NCI-H82 treated with DMSO at 0.1 percent for 48 hours (cell line): ENCODE data around the gene PPP1R3C.

Source experiments
- DNase-seq: peaks from one replicate; lab custom pipeline; 2025; ENCODE audit not compliant: unreplicated experiment; lab: John Stamatoyannopoulos, UW

PPP1R3C gene

GRCh38 chr10:91629715-91630549, 2.9 kb downstream of the PPP1R3C start:
- no peak for DNase-seq

- DNase-seq = no peak
Measured at GRCh38 chr10:91628383-91628782, 4.5 kb downstream of the PPP1R3C start.

DNA sequence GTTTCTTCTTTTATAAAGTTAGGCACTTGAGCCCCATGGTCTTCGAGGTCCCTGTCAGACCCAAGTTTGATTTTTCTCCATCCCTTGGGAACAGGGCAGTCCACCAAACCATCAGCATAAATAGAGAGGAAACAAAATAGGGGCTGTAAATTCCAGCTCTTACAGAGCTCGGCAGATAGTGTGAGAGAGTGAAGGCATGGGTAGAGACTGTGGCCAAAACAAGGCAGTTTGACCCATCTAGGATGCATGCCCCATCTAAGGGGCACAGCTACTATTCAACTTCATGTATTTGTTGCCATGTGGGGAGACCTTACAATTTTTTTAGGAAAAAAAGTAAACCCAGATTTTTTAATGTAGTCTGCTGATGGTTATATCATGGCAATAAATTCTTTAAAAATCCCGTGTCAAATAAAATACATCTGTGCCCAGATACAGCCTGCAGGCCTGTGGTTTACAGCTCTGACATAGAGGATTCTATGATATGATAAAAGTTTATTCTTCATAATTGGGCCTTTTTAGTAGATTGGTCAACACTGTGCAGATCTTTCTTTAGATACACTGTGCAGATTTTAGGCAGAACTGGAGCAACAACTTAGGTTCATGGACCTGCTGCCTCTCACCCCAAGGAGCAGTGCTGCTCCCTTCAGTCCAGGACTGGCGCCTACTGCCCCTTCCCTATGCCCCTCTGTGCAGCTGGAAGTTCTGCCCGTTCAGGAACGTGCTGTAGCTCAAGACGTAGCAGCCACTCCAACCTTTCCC, 5.3 kb downstream of the PPP1R3C start:
- DNase-seq = no peak

DNA sequence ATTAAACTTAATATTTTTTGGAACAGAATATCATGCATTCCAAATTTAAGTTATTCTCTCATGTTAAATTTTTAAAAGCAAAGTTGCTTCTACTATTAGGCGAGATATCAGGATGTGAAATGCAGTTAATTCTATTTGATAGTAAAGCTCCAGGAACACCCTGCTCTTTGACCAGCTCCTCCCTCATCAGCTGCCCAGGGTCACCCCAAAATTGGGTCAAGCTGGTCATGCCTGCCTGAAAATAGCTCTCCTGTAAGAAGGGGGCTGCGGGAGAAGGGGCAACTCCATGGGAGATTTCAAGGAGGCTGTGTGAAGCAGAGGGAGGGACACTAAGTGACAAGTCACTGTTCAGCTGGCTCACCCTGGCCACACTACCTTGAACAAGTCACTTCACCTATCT, 5.9 kb downstream of the PPP1R3C start:
- no peak for DNase-seq

DNA sequence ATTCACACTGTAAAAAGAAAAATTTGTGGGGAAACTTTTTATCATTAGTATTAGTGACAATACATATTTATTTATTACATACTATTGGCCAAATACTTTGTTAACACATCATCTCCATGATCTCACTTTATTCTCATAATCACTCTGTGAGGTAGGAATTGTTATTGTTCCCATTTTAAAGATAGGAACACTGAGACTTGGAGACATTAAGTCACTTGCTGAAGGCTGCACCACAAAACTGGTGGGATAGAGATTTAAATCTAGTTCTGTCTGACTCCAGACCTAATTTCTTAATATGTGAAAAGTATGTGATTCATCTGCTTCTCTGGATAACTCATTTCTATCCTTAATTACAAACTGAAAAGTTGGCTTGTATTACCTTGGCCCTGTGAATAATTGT, 8.2 kb downstream of the PPP1R3C start:
- no peak for DNase-seq

- DNase-seq = no peak
Measured at GRCh38 chr10:91622601-91623000, 10.3 kb downstream of the PPP1R3C start.

- DNase-seq = no peak
Measured at GRCh38 chr10:91621483-91622113, 11.3 kb downstream of the PPP1R3C start.

DNA sequence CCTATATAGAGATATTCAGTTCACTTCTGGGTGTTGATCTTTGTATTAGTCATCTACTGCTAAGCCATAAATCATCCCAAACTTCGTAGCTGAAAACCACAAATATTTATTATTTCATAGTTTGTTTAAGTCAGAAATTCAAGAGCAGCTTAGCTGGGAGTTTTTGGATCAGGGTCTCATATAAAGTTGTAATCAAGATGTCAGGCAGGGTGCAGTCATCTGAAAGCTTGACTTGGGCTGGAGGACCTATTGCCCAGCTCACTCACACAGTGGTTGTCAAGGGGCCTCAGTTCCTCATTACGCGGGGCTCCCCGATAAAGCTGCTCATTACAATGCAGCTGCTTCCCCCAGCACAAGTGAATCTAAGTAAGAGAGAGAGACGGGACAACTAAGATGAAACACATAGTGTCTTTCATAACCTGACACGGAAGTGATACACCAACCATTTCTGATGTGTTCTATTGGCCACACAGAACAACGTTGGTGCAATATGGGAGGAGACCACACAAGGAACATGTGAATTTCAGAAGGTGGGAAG, 15.7 kb downstream of the PPP1R3C start:
- DNase-seq = no peak

DNA sequence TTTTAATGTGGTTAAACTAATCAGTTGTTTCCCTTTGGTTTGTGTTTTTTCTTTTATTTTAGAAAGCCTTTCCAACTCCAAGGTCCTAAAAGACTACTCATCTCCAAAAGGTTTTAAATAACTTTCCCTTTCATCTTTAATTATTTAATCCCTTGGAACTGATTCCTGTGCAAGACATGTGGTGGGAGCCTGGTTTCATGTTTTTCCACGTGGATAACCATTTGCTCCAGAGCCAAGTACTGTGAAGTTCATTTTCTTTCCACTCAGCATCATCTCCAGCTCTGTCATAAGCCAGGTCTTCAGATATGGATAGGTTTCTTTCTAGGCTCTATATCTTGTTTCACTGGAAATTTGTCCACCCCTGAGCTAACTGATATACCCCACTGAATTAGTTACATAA, 16.7 kb downstream of the PPP1R3C start:
- DNase-seq = no peak

GRCh38 chr10:91614225-91614624, 18.6 kb downstream of the PPP1R3C start:
- DNase-seq = no peak

- DNase-seq = no peak
Measured at GRCh38 chr10:91613411-91614187, 19.3 kb downstream of the PPP1R3C start.

DNA sequence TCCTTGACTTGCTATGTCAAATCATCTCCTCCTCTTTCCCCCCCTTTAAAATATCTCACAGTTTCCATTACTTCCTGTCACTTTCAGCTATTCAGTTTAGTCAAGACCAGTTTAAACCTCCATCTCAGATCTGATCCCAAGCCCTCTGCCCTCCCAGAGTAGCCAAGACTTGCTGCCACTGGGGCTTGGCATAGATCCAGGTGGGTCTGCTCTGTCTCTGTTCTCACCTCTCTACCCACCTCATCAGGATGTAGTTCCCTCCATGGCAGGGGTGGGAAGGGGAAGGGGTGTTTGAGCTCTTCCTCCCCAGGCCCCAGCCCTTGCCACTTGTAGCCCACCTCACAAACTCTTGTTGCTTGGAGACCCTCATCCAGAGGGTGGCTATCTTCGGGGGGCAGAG, 22.0 kb downstream of the PPP1R3C start:
- no peak for DNase-seq

DNA sequence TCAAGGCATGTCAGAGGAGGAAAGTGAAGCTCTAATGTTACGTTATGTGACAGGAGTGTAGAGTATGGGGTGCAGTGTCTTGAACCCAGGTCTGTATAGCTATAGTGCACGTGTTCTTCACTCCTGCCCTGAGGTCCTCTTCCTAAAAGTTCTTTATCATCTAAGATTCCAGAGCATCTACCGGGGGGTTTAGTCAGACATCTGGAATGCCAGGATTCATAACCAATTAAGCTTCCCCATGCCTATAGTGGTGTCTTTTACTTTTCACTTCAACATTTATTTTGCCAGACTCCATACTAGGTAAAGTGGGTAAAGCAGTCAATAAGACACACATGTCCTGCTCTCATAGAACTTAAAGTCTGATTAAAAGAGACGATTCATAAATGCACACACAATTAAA, 22.4 kb downstream of the PPP1R3C start:
- no peak for DNase-seq

DNA sequence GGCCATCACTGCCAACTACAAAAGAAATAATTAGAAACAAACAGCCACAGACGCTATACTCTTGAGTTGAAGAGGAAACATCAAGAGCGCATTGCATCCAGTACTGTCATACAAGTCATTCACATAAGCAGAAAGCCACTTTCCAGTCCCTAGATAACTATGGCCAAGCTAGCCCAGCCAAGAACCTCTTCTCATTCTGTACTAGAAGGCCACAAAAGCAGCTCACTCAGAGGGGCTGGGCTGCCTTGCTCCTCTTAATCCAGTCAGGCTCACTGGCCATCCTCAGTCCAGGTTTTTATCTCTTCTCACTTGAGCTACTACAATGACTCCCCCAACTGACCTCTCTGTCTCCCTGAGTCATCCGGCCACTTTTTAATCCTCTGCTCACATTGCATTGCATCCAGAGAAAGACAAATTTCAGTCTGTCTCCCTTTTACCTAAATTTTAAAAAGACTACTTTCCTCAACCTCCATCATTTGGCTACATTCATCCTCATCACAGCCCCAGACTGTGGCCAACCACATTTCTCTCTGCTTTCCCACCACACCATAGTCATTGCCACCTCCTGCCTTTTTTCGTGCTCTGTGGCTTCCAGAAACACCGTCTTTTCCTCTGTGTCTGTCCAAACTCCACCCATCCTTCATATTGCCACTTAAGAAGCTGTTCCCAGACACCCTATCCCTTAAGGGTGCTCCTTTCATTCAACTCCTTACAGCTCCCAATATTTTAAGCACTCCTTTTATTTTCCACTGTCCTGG, 25.0 kb downstream of the PPP1R3C start:
- no peak for DNase-seq

GRCh38 chr10:91605968-91606367, 26.9 kb downstream of the PPP1R3C start:
- DNase-seq = no peak

DNA sequence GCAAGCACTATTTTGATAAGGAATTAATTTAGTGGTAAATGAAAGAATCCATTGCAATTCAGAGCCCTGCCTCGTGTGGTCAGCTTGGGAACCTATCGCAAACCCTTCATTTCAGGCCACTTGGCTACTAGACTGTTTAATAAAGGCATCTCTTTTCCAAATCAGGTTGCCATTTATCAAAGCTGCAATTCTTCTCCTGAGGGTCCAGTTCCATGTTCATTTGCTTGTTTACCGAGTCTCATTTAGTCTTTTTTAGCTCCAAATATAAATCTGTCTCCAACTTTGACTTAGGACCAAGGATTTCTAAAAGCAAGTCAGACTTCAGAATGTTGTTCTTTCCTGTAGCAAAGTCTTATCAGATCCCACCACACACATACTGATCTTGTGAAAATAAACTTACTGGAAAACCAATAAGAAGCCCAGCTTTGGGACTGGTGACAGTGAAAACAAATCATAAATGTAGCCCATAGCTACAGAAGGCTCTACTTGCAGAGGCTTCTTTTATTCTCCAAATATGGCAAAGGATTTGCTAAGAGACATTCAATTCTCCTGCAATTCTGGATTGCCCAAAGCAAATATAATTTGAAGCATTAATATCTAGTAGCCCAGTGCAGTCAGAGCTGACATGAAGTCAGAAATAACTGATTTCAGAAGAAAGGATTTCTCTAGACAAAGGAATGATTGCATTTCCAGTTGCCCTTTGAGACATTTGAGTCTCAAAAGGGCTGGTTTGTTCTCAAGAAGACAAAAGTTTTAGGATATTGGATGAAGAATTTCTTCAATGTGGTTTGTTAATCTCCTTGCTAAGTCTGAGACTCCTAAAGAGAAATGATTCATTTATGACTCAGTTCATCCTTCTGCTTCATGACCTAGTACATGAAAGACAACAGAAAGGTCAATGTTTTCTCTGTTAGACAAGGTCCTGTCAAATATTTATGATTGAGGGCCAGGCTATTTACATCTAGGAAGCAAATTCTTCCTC, 28.0 kb downstream of the PPP1R3C start:
- no peak for DNase-seq

- no peak for DNase-seq
Measured at GRCh38 chr10:91603931-91604331, 28.9 kb downstream of the PPP1R3C start.

DNA sequence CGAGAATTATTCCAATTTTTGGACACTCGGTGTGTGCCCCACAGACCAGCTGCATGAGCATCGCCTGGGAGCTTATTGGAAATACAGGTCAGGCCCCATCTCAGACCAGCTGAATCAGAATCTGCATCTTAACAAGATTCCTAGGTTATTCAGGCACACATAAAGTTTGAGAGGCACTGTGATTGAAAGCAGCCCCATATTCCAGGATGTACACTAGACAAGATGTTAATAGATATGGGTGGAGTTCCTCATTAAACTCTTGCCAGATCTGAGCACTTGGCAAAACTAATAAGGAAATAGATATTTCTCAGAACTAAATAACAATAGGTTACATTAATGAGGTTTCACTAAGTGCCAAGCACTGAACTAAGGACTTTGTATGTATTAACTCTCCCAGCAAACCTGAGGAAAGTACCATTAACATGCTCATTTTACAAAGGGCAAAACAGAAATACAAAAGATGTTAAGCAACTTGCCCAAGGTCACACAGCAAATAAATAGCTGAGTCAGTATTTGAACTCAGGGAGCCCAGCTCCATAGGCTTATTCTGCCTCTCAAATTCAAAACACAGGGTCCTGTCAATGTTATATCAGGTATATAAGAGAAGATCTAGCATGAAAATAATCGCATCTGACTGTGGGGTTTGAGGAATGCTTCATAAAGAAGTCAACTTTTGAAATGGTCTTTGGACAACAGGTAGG, 29.9 kb downstream of the PPP1R3C start:
- no peak for DNase-seq
